A549 (cell line): ENCODE data around the gene CRNKL1. TPM values are rescaled to one million over a fixed set of nuclear protein-coding genes. Genes with fewer than 3 reads are reported as not detected.

Experiments
- ATAC-seq, 2 experiments: fragments of 200-7000 bp in 1 of 2; fragments of >200 bp in 1 of 2; cut with Nextera tagmentation in 1 of 2; cut with Tn5 transposase in 1 of 2; 3 replicates each; pipeline versions ENCODE4 v1.8.0 to v1.9.1; 2018 to 2020; ENCODE audit warnings: mild to moderate bottlenecking in 1 of 2, moderate library complexity in 1 of 2
- CTCF ChIA-PET: fragments of 300-600 bp; sonication (Branson Sonifier 250); formaldehyde crosslinking; extraction: SDS; loops from one replicate; lab custom pipeline; 2021; ENCODE audit warnings: antibody characterized with exemption, inconsistent platforms; lab: Yijun Ruan, JAX
- POLR2A ChIA-PET: fragments of 350-600 bp; formaldehyde crosslinking; extraction: SDS; loops from one replicate; lab custom pipeline; 2021; ENCODE audit warnings: antibody characterized with exemption, inconsistent platforms; lab: Yijun Ruan, JAX
- DNase-seq, 2 experiments: peaks; one replicate each; pipeline versions ENCODE4 v3.0.0 to v3.0.0-alpha.2; 2011 to 2016; ENCODE audit warnings: low read depth in 1 of 2, low spot score in 1 of 2
- FAIRE-seq: peaks from 2 replicates; lab custom pipeline; 2011; peaks lifted over from hg19 to GRCh38; lab: Jason Lieb, UNC
- H3K27ac ChIP-seq, 2 experiments: fragments of >200 bp; sonication (Bioruptor Twin); formaldehyde crosslinking; 3 replicates each; pipeline ENCODE4 v1.5.1; 2016 to 2017
- H3K4me1 ChIP-seq: fragments of >200 bp; sonication (Bioruptor Twin); formaldehyde crosslinking; 3 replicates; pipeline ENCODE4 v1.6.1; 2016
- H3K4me2 ChIP-seq: fragments of >200 bp; sonication (Bioruptor Twin); formaldehyde crosslinking; 3 replicates; pipeline ENCODE4 v1.6.1; 2016
- H3K4me3 ChIP-seq: fragments of >200 bp; sonication (Bioruptor Twin); formaldehyde crosslinking; 3 replicates; pipeline ENCODE4 v1.5.1; 2016
- H3K9me3 ChIP-seq: fragments of >200 bp; sonication (Bioruptor Twin); formaldehyde crosslinking; 3 replicates; pipeline ENCODE4 v1.6.1; 2016
- CBX8 ChIP-seq: fragments of 200-600 bp; sonication (generic); IDR thresholded peaks from 2 replicates; pipeline ENCODE4 v1.6.1; 2016
- EHMT2 ChIP-seq: fragments of 200-600 bp; sonication (generic); IDR thresholded peaks from 2 replicates; pipeline ENCODE4 v1.6.1; 2016; ENCODE audit warnings: antibody characterized with exemption, low read depth, mild to moderate bottlenecking, moderate library complexity
- ESRRA ChIP-seq: fragments of 150-350 bp; IDR thresholded peaks from 2 replicates; pipeline ENCODE4 v1.6.1; 2014; ENCODE audit warnings: mild to moderate bottlenecking, low read length, borderline replicate concordance
- FOSB ChIP-seq: fragments of 250-450 bp; sonication (Bioruptor Pico); IDR thresholded peaks from 2 replicates; pipeline ENCODE4 v1.5.0; 2020; ENCODE audit warnings: mild to moderate bottlenecking, moderate library complexity
- FOSL2 ChIP-seq, 2 experiments: fragments of 450-650 bp in 1 of 2; fragments of >200 bp in 1 of 2; sonication (Bioruptor Twin) in 1 of 2; formaldehyde crosslinking; IDR thresholded peaks; 2 replicates each; pipeline versions ENCODE4 v1.5.0 to v1.6.1; 2016 to 2020; ENCODE audit warnings: mild to moderate bottlenecking in 1 of 2, moderate library complexity in 1 of 2
- FOXS1 ChIP-seq: fragments of 250-450 bp; sonication (Bioruptor Pico); IDR thresholded peaks from 2 replicates; pipeline ENCODE4 v1.5.0; 2020; ENCODE audit warnings: mild to moderate bottlenecking, moderate library complexity
- HDAC2 ChIP-seq: fragments of 200-600 bp; sonication (generic); IDR thresholded peaks from 2 replicates; pipeline ENCODE4 v1.6.1; 2016
- HOXB5 ChIP-seq: fragments of 250-450 bp; sonication (Bioruptor Pico); IDR thresholded peaks from 2 replicates; pipeline ENCODE4 v1.5.0; 2020; ENCODE audit warnings: mild to moderate bottlenecking, moderate library complexity
- JUNB ChIP-seq: fragments of >200 bp; sonication (Bioruptor Twin); formaldehyde crosslinking; IDR thresholded peaks from 2 replicates; pipeline ENCODE4 v1.6.1; 2016
- KDM1A ChIP-seq: fragments of 200-600 bp; sonication (generic); IDR thresholded peaks from 2 replicates; pipeline ENCODE4 v1.6.1; 2016; ENCODE audit warnings: low read depth, mild to moderate bottlenecking
- MYC ChIP-seq: IDR thresholded peaks from 2 replicates; pipeline ENCODE4 v1.6.1; 2012; ENCODE audit warnings: mild to moderate bottlenecking, inconsistent platforms, low read length, improper control_type of control experiment, borderline replicate concordance
- NFE2L2 ChIP-seq: fragments of 150-350 bp; conservative IDR thresholded peaks from 2 replicates; pipeline ENCODE4 v1.6.1; 2014; ENCODE audit warnings: low read length
- NPAS2 ChIP-seq: fragments of 250-450 bp; sonication (Bioruptor Pico); IDR thresholded peaks from 2 replicates; pipeline ENCODE4 v1.8.0; 2022; ENCODE audit warnings: mild to moderate bottlenecking, moderate library complexity, borderline replicate concordance
- PHF8 ChIP-seq: fragments of 200-600 bp; sonication (generic); IDR thresholded peaks from 2 replicates; pipeline ENCODE4 v1.6.1; 2016; ENCODE audit warnings: low read depth, mild to moderate bottlenecking, antibody characterized with exemption, moderate library complexity, borderline replicate concordance
- POLR2A ChIP-seq: IDR thresholded peaks from 2 replicates; pipeline ENCODE4 v1.6.1; 2012; ENCODE audit warnings: mild to moderate bottlenecking, low read length
- POLR2AphosphoS2 ChIP-seq: conservative IDR thresholded peaks from 2 replicates; pipeline ENCODE4 v1.6.1; 2012; ENCODE audit warnings: low read length, improper control_type of control experiment, inconsistent platforms
- RARB ChIP-seq: fragments of 250-450 bp; sonication (Bioruptor Pico); IDR thresholded peaks from 2 replicates; pipeline ENCODE4 v1.8.0; 2021; ENCODE audit warnings: mild to moderate bottlenecking, moderate library complexity
- RCOR1 ChIP-seq: fragments of 150-350 bp; IDR thresholded peaks from 2 replicates; pipeline ENCODE4 v1.6.1; 2014; ENCODE audit warnings: antibody characterized with exemption, low read length, low read depth
- RFX5 ChIP-seq: fragments of 450-650 bp; IDR thresholded peaks from 2 replicates; pipeline ENCODE4 v1.7.1; 2014; ENCODE audit warnings: antibody characterized with exemption, mild to moderate bottlenecking, moderate library complexity
- SMC3 ChIP-seq: fragments of >200 bp; sonication (Bioruptor Twin); formaldehyde crosslinking; IDR thresholded peaks from 3 replicates; pipeline ENCODE4 v1.6.1; 2018; ENCODE audit warnings: inconsistent platforms
- ZC3H11A ChIP-seq: fragments of 450-650 bp; IDR thresholded peaks from 2 replicates; pipeline ENCODE4 v1.6.1; 2014; ENCODE audit warnings: antibody characterized with exemption, mild to moderate bottlenecking
- ZNF302 ChIP-seq: fragments of 250-450 bp; sonication (Bioruptor Pico); IDR thresholded peaks from 2 replicates; pipeline ENCODE4 v1.9.0; 2021; ENCODE audit warnings: inconsistent platforms, mild to moderate bottlenecking, moderate library complexity
- WGBS: methylation state at CpG from one replicate; pipeline ENCODE4 v1.1.6; 2017; ENCODE audit errors: missing lambda C conversion rate; 5-methylcytosine and 5-hydroxymethylcytosine counted together
- polyA plus RNA-seq, 4 experiments: library from polyadenylated mRNA; depleted of rRNA in 3 of 4; stranded (reverse); fragments of >200 nt; fragmentation: RNase III in 1 of 4; extraction: RNeasy Plus Mini Kit Qiagen cat#74134 plus additional on column Dnase treatment in 1 of 4; gene quantifications; 2 replicates in 3 of 4; 3 replicates in 1 of 4; pipeline ENCODE4 v1.2.3, GENCODE V29; 2011 to 2017
- TF ChIP-seq, protein P1 (sequence below): fragments of 250-450 bp; sonication (Bioruptor Pico); IDR thresholded peaks from 2 replicates; pipeline ENCODE4 v1.5.0; 2021; ENCODE audit warnings: mild to moderate bottlenecking, moderate library complexity, borderline replicate concordance
- TF ChIP-seq, protein P2 (sequence below): IDR thresholded peaks from 2 replicates; pipeline ENCODE4 v1.6.1; 2012; ENCODE audit warnings: low read depth, borderline replicate concordance
- TF ChIP-seq, protein P3 (sequence below): fragments of 250-450 bp; sonication (Bioruptor Pico); IDR thresholded peaks from 2 replicates; pipeline ENCODE4 v1.5.0; 2020; ENCODE audit warnings: low read depth, mild to moderate bottlenecking, moderate library complexity
- TF ChIP-seq, protein P4 (sequence below): fragments of 200-600 bp; sonication (generic); IDR thresholded peaks from 2 replicates; pipeline ENCODE4 v1.6.1; 2016; ENCODE audit warnings: antibody characterized with exemption, mild to moderate bottlenecking, moderate library complexity
- TF ChIP-seq, protein P5 (sequence below): fragments of >200 bp; sonication (Bioruptor Twin); formaldehyde crosslinking; IDR thresholded peaks from 2 replicates; pipeline ENCODE4 v1.6.1; 2016
- TF ChIP-seq, protein P6 (sequence below): fragments of >200 bp; sonication (Bioruptor Twin); formaldehyde crosslinking; IDR thresholded peaks from 3 replicates; pipeline ENCODE4 v1.5.1; 2016

The CRNKL1 gene
- polyA plus RNA-seq, 2 of the 4 experiments (the other 2 are of a cell fraction) = 19.4 to 32.1 TPM

DNA sequence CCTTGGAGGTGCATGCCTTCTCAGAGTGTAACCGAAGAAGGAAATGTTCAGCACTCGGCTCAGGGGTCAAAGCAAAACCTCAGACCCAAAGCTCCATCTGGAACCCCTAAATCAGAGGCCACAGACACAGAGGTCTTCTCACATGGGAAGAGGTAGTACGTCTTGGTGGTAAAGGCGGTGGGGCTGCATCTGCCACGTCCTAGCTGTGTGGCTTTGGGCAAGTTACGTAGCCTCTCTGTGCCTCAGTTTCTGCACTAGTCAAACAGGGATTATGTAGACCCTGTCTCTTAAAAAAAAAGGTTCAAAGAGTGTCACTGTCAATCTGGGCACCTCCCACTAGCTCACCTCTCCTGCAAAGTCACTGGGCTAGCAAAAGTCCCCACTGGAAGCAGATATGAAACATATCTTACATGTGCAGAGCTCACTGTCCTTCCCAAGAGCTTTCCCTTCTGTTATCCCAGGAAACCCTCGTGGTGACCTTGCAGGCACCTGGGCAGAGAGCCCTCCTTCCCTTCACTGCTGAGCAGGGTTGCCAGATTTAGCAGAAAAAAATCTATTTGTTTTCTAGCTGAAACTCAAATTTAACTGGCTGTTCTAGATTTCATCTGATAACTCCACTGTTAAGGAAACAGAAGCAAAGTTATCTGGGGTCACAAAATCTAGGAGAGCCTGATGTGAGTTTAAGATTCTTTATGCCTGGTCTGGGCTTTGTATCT, 53.1 kb downstream of the CRNKL1 start:
- ATAC-seq (no peak), FAIRE-seq (no peak), DNase-seq (no peak)
- peaks cover 16% of the 10 kb centered on the region for H3K4me1 ChIP-seq
- H3K4me2 ChIP-seq = no peak overlapping the region
- 85% methylated on average over 7 of the region's 7 CpGs for WGBS
- ChIA-PET POLR2A (interaction anchor here (0.7 kb wide), 1 partner anchor 24 kb away, joined by 3 read pairs; no protein-coding TSS in a partner anchor), CTCF (interaction anchor here (1.3 to 8.1 kb wide), 7 partner anchors 9 to 312 kb away, joined by 3 to 80 read pairs (median 7); no protein-coding TSS in a partner anchor)
- TF ChIP-seq ESRRA (no peak), RARB (CRISPR knock-in tag) (no peak), ZNF302 (CRISPR knock-in tag) (no peak), POLR2AphosphoS2 (no peak), JUNB (no peak), KDM1A (no peak), POLR2A (no peak), HDAC2 (no peak), FOSB (CRISPR knock-in tag) (no peak), NFE2L2 (no peak), MYC (no peak), CBX8 (no peak), SMC3 (no peak), PHF8 (no peak), ZC3H11A (no peak)
- TF ChIP-seq, protein P1, sequence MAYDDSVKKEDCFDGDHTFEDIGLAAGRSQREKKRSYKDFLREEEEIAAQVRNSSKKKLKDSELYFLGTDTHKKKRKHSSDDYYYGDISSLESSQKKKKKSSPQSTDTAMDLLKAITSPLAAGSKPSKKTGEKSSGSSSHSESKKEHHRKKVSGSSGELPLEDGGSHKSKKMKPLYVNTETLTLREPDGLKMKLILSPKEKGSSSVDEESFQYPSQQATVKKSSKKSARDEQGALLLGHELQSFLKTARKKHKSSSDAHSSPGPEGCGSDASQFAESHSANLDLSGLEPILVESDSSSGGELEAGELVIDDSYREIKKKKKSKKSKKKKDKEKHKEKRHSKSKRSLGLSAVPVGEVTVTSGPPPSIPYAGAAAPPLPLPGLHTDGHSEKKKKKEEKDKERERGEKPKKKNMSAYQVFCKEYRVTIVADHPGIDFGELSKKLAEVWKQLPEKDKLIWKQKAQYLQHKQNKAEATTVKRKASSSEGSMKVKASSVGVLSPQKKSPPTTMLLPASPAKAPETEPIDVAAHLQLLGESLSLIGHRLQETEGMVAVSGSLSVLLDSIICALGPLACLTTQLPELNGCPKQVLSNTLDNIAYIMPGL (CRISPR knock-in tag) = no peak
- TF ChIP-seq, protein P2, sequence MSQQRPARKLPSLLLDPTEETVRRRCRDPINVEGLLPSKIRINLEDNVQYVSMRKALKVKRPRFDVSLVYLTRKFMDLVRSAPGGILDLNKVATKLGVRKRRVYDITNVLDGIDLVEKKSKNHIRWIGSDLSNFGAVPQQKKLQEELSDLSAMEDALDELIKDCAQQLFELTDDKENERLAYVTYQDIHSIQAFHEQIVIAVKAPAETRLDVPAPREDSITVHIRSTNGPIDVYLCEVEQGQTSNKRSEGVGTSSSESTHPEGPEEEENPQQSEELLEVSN = no peak
- TF ChIP-seq, protein P3, sequence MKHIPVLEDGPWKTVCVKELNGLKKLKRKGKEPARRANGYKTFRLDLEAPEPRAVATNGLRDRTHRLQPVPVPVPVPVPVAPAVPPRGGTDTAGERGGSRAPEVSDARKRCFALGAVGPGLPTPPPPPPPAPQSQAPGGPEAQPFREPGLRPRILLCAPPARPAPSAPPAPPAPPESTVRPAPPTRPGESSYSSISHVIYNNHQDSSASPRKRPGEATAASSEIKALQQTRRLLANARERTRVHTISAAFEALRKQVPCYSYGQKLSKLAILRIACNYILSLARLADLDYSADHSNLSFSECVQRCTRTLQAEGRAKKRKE (CRISPR knock-in tag) = no peak
- TF ChIP-seq, protein P4, sequence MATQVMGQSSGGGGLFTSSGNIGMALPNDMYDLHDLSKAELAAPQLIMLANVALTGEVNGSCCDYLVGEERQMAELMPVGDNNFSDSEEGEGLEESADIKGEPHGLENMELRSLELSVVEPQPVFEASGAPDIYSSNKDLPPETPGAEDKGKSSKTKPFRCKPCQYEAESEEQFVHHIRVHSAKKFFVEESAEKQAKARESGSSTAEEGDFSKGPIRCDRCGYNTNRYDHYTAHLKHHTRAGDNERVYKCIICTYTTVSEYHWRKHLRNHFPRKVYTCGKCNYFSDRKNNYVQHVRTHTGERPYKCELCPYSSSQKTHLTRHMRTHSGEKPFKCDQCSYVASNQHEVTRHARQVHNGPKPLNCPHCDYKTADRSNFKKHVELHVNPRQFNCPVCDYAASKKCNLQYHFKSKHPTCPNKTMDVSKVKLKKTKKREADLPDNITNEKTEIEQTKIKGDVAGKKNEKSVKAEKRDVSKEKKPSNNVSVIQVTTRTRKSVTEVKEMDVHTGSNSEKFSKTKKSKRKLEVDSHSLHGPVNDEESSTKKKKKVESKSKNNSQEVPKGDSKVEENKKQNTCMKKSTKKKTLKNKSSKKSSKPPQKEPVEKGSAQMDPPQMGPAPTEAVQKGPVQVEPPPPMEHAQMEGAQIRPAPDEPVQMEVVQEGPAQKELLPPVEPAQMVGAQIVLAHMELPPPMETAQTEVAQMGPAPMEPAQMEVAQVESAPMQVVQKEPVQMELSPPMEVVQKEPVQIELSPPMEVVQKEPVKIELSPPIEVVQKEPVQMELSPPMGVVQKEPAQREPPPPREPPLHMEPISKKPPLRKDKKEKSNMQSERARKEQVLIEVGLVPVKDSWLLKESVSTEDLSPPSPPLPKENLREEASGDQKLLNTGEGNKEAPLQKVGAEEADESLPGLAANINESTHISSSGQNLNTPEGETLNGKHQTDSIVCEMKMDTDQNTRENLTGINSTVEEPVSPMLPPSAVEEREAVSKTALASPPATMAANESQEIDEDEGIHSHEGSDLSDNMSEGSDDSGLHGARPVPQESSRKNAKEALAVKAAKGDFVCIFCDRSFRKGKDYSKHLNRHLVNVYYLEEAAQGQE = no peak
- no peaks in the 10 kb centered on the region for H3K9me3 ChIP-seq
- no peak overlapping the region for H3K4me3 ChIP-seq
- H3K27ac ChIP-seq = no peak overlapping the region

DNA sequence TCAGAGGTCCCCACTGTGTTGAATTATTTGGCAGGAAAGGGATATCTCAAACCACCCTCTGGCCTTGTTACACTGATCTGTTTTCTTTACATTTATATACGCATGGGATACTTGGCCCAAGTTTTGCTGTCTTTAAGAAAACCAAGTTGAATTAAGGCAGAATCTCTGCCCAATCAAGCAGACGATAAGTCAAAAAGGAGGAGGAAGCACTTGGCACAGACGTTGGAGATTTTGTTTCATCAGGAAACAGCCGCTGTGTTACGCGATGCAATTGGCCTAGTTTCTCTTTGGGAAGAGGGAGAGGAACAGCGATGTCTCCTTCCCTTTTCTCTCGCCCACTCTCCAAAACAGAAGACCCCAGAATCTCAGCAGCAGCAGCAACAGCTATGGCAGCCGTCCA, 55.3 kb downstream of the CRNKL1 start:
- FAIRE-seq = no peak
- H3K27ac ChIP-seq = no peak overlapping the region
- CTCF ChIA-PET = interaction anchor here (0.6 to 8.1 kb wide), 12 partner anchors 11 to 1204 kb away, joined by 3 to 80 read pairs (median 3); no protein-coding TSS in a partner anchor
- 91% methylated on average over 9 of the region's 9 CpGs for WGBS
- DNase-seq = no peak
- POLR2A ChIA-PET = no interaction called here
- H3K9me3 ChIP-seq = no peaks in the 10 kb centered on the region
- no peak overlapping the region for H3K4me3 ChIP-seq
- ATAC-seq = no peak
- H3K4me2 ChIP-seq = no peak overlapping the region
- peaks cover 35% of the 10 kb centered on the region for H3K4me1 ChIP-seq
- TF ChIP-seq, protein P5, sequence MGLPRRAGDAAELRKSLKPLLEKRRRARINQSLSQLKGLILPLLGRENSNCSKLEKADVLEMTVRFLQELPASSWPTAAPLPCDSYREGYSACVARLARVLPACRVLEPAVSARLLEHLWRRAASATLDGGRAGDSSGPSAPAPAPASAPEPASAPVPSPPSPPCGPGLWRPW = no peak
- TF ChIP-seq RFX5 = no peak
- TF ChIP-seq FOSL2 (IDR thresholded peaks at IDR 0.05) = no peak
- no peak for TF ChIP-seq FOSL2 (CRISPR knock-in tag; IDR thresholded peaks at IDR 0.05)
- TF ChIP-seq, protein P6, sequence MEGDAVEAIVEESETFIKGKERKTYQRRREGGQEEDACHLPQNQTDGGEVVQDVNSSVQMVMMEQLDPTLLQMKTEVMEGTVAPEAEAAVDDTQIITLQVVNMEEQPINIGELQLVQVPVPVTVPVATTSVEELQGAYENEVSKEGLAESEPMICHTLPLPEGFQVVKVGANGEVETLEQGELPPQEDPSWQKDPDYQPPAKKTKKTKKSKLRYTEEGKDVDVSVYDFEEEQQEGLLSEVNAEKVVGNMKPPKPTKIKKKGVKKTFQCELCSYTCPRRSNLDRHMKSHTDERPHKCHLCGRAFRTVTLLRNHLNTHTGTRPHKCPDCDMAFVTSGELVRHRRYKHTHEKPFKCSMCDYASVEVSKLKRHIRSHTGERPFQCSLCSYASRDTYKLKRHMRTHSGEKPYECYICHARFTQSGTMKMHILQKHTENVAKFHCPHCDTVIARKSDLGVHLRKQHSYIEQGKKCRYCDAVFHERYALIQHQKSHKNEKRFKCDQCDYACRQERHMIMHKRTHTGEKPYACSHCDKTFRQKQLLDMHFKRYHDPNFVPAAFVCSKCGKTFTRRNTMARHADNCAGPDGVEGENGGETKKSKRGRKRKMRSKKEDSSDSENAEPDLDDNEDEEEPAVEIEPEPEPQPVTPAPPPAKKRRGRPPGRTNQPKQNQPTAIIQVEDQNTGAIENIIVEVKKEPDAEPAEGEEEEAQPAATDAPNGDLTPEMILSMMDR = no peak
- TF ChIP-seq HOXB5 = no peak
- TF ChIP-seq FOXS1 (CRISPR knock-in tag) = no peak
- TF ChIP-seq EHMT2 = no peak
- TF ChIP-seq RARB (CRISPR knock-in tag) = no peak
- TF ChIP-seq RCOR1 = no peak
- TF ChIP-seq NPAS2 (CRISPR knock-in tag) = no peak
